GM21737 (cell line): ENCODE measurements around the gene BCL2L2.
A peak's percentile ranks its signal among the peaks of the same experiment; 100 is the strongest.

ENCODE experiments used
- ATAC-seq: cut with Tn5 transposase; IDR thresholded peaks from one replicate; pipeline ENCODE4 v1.9.1; 2021; ENCODE audit warnings: mild to moderate bottlenecking, moderate library complexity; ENCODE audit not compliant: unreplicated experiment

The BCL2L2 gene

DNA sequence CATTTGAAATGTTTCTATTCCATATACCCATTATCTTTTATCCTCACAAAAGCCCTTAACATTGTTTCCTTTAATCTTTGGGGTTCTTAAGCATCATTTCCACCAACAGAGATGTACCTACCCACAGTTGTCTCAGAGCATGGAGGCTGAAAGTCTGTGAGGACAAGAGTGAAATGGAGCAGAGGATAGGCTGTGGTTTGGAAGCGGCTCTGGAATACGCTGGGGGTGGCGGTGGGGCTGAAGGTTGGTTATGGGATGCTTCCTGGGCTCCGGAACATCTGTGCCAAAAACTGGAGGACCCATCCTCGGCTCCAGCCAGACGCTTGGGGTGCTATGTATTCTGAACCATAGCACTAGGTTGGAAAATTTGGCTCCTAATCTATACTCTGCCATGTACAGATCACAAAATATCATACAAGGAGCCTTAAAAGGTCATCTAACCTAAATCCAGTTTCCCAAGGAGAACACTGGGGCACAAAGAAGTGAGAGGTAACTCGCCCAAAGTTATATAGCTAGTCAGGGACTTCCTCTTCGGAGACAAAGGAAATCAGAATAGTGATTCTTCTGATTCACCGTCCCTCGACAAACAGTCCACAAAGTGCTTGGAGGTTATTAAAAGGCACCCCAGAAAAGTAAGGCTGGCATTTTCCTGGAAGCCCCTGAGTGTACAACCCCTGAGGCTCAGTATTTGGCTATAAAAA, 6.5 kb upstream of the BCL2L2 start:
- no peak for ATAC-seq

DNA sequence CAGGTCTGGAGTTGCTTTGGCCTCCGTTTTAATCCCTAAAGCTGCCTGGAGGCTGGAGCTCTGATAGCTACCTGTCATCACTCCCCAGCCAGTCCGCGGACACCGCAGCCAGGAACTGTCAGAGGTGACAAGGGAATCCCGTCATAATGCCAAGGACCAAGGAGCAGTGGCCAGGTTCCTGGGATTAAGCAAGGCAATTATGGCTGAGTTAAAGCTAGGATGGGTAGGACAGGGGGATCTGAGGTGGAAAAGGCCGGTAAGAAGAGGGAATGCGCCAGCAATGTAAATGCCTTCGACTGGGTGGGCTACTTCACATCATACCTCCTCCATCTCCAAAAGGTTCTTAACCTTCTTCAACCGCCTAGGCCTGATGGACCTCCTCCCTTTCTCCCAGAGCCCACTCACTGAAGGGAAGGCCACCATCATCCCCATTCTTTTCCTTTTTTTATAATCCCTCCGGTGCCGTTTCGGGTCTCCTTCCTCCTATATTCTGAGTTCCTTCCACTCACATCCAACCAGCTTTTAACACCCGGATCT, 5.9 kb upstream of the BCL2L2 start:
- no peak for ATAC-seq

DNA sequence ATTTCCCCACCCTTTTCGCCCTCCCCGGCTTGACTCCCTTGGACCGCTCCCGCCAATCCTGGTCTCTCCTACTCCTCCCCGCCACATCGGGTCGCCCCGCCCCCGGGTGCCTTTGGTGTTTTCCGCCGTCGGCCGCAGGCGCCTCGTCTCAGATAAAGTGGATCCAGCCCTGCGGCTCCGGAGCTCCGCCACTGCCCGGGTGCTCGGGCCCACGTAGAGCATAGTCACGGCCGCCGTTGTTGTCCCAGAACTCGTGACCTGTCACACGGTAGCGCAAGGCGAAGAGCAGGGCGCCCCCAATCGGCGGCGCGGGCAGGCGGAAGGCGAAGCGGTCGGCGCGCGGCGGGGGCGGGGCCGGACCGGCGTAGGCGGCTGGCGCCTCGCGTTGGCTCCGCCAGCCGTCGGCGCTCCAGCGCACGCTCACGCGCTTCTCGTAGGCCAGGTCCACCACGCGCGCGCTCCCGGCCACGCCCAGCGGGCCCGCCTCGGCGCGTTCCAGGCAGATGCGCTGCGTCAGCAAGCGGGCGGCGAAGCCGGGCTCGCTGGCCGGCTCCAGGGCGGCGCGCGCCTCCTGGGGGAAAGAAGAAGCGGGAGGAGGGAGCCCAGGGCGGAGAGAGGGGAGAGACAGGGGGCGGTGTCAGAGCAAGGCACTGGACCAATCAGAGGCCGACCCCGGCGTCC, 5.2 kb upstream of the BCL2L2 start:
- ATAC-seq = peak; percentile 73

DNA sequence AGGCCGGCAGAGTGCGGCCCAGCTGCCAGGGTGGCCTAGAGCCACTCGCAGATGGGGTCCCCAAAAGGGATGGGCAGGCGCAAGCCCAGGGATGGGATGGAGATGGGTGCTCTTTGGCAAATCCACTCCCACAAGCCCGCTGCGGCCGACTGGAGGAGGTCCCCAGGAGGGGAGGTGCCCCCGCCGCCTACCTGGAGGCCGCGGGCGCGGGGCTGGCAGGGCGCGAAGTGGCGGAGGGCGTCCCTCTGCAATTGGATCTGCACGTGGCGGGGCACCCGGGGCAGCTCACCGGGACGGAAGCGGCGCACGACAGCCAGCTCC, 4.7 kb upstream of the BCL2L2 start:
- ATAC-seq = peak; percentile 4

DNA sequence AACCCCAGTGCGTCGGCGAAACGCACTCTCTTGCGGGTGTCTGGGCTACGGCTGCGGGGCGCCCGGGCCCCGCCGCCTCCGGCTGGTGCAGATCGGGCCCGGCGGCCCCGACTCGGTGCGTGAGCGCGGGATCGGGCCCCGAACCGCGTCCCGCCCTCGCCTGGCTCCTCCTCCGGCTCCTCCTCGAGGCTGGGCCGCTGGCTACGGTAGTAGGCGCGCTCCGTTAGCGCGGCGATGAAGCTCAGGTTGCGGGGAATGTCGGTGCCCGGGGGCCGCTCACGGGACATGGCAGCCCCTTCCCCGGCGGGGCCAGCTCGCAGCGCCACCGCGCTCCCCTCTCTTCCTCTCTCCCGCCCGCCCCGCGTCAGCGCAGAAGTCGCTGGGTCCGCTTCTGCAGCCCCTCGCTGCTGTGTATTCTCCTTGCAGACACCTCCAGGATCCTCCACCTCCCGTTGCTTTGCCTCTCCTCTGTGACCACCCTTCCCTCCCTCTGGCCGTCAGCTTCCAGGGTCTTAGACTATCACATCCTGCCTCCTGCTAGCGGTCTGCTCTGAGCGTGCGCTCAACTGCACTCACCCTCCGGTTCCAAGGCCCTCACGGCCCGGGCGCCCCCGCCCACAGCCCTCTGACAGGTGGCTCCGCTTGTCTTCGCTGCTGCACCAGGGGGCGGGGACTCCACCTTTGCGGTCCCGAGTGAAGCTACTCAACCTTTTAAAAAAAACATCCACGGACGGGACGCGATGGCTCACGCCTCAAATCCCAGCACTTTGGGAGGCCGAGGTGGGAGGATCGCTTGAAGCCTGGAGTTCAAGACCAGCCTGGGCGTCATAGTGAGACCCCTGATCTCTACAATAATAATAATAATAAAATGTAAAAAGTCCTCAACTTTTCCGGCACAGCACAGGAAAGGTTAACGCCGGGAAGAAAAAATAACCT, 4.1 kb upstream of the BCL2L2 start, which contains the start of gene PPP1R3E:
Gene PPP1R3E (minus strand): TSS at position 570 of the 936 bp plus-strand sequence. CDS start 283 bp downstream, at position 287.
- ATAC-seq = peak; percentile 37

DNA sequence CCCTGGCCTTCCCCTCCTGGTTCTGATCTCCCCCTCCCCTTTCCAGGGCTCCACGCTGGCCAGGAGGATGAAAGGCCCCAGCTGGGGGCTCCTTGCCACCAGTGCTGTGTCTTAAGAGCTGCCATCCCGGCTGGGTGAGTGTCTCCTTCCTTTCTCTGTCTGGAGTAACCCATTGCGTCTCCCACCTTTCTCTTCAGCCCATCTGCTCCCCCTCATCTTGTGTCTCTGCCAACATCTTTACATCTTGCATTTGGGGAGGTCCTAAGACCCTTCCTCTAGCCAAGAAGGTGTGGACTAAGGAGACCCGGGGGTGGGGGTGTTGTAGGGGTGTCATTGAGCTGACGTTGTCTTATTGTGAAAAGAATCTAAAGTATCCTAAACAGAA, 505 bp downstream of the BCL2L2 start:
- no peak for ATAC-seq

DNA sequence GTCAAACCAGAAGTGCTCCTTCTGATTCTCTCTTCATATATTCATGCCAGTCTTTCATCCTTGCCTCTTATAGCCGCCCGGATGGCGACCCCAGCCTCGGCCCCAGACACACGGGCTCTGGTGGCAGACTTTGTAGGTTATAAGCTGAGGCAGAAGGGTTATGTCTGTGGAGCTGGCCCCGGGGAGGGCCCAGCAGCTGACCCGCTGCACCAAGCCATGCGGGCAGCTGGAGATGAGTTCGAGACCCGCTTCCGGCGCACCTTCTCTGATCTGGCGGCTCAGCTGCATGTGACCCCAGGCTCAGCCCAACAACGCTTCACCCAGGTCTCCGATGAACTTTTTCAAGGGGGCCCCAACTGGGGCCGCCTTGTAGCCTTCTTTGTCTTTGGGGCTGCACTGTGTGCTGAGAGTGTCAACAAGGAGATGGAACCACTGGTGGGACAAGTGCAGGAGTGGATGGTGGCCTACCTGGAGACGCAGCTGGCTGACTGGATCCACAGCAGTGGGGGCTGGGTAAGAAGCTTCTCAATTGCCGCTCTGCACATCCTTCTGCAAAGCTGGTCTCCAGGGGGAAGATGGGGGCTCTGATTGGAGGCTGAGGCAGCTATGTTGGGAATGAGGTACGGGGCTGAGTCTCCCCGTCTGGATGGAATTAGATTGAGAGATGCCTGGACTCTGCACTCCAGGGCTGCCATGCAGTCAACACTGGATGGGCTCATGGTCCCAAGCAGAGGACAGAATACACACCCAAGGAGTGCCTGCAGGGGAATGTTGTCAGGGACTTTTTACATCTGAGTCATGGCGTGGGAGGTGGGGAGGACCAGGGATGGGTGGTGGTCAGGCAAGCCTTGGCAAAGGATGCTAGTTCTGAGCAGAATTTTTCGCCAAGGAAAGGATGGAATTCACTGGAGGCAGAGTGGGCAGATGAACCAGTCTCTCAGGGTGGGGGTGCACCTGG, 1.3 kb downstream of the BCL2L2 start:
- no peak for ATAC-seq

DNA sequence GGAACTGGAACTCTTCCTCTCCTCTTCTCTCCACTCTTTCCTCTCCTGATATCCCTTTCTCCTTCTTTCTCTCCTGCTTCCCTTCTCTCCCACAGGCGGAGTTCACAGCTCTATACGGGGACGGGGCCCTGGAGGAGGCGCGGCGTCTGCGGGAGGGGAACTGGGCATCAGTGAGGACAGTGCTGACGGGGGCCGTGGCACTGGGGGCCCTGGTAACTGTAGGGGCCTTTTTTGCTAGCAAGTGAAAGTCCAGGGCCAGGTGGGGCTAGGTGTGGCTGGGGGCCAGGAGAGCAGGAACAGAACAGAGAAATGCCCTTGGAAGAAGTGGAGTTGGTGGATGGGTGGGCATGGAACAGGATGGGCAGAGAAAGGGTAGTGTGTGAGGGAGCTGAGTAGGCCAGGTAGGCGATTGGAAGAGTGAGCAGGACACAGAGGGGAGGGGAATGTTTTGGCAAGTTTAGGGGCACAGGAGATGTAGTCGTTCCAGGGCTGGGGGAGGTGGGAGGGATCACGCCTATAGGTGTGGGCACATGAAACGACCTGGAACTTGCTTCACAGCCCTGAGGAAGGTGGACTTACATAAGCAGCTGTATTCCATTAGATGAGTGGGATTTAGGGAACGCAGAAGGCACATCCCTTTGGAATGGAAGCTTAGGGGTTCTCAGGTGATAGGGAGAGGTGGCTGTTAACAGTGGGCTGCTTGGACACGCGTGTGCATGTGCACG, 2.2 kb downstream of the BCL2L2 start:
- ATAC-seq = no peak

DNA sequence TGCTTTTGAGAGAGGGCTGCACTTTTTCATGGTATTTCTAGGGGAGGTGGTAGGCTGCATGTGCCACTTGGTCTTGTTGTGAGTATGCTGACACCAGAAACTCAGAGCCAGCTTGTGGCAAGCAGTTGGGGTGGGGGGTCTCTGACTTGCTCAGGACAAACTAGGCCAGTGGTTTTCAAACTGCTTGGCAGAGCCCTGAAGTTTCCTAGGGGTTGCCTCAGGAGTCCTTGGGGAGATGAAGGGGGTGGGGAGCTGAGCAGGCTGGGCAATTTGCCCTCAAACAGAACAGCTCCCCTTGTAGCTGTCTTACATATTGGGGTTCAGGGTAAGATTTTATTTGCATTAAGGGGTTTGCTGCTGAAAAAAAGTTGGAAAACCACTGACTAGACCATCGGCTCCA, 3.9 kb downstream of the BCL2L2 start:
- ATAC-seq = no peak

DNA sequence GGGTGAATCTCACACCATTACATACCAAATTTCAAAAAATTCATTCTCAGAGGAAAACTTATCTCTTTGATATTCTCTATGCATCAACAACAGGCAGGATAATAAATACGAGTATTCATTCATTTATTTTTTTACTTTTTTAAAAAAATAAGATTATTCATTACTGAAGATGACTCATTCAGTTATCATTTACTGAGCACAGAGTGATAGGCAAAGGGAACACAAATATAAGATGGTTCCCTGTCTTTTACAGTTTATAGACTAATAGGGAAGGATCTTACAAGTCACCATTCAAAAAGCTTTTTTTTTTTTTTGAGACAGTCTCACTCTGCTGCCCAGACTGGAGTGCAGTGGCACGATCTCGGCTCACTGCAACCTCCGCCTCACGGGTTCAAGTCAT, 9.7 kb downstream of the BCL2L2 start:
- no peak for ATAC-seq

DNA sequence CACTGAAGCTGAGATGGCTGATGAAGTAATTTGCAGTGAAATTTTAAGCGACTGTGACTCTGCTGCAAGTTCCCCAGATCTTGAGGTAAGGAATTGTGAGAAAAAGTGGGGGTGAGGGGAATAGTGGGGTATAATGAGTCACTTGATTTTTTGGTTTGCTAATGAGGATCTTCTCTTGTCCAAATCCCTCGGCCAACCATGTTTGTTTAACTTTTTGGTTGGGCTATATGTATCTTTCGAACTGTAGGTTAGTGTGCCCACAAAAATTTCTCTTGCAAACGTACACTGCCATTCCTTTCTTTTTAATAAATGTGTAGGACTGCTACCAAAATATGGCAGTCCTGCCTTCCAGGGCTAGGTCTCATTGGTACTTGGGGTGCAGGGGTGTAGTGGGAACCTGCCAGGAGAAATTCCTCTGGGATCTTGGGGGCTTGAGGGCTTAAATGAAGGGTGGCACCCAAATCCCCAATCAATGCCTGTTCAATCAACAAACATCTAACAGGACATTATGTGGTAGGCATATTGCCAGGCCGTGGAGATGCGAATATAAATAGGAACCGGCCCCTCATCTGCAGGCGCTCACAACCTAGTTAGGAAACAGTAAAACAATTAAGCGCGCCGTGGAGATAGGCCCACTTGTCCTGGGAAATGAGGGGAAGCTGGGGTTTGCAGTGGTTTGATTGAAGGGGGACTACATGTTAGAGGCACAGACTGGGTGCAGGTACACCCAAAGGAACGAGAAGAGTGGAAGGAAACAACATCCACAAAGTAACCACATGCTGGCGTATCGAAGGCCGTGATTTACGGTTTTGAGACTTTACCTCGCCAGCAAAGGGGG, 13.3 kb downstream of the BCL2L2 start:
- ATAC-seq = no peak

DNA sequence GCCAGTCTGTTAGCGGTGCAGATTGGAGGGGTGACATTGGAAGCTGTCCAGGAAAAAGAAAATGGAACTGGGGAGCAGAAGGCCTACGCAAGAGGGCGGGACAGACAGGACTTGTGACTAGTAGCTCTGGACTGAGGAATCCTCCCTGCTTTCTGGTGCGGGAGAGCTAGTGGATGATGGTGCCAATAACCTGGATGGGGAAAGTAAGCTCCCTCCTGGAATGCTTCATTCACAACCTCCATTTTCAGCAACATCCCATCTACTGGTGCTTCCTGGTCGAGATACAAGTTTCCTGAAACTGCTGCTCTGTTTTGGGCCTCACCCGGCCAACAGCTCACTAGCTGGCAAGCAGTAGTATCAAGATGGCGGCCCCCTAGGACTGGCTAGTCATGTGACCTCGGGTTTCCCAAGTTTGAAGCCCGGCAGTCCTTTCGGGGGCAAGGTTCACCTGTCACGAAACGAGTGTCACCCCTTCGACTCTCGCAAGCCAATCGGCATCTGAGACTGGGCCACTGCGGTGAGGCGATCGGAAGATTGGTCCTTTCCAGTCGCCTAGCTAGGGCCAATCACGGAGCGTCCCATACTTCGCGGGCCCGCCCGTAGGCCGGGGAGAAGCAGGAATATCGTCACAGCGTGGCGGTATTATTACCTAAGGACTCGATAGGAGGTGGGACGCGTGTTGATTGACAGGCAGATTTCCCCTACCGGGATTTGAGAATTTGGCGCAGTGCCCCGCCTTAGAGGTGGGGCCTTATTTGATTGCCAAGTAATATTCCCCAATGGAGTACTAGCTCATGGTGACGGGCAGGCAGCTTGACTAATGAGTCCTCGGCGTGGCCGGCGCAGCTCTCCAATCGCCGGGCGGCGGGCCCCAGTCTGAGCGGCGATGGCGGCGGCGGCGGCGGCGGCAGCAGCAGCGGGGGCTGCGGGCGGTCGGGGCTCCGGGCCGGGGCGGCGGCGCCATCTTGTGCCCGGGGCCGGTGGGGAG, 14.2 kb downstream of the BCL2L2 start, which contains the start of gene PABPN1:
Gene PABPN1 (plus strand): TSS at position 874 of the 988 bp plus-strand sequence. CDS start 13 bp downstream, at position 887.
- ATAC-seq = peak; percentile 87

DNA sequence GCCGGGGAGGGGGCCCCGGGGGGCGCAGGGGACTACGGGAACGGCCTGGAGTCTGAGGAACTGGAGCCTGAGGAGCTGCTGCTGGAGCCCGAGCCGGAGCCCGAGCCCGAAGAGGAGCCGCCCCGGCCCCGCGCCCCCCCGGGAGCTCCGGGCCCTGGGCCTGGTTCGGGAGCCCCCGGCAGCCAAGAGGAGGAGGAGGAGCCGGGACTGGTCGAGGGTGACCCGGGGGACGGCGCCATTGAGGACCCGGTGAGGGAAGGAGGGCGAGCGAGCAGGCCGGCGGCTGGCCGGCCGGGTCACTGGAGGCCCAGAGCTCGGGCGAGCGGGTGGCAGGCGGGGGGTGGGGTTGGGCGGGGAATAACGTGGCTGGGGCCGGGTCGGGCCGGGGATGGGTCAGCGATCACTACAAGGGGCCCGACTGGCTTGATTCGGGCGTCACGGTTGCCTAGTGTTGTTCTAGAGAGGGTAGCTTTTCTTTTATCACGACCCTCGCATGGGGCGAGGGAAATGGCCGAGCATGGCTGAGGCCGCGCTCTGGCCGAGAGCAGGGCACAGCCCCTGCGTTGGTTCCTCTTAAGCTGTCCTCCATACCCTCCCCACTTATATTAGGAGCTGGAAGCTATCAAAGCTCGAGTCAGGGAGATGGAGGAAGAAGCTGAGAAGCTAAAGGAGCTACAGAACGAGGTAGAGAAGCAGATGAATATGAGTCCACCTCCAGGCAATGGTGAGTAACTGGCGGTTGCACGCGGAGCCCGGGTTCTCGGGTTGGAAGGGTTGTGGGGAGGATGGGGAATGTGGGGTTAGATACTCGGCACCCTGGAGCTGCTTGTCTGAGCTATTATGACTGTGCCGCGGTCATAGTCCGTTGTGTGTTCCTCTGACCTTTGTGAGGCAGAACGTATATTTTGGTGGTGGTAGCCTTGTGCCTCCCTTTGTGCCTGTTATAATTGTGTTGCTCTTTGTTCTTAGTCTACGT, 15.2 kb downstream of the BCL2L2 start:
- ATAC-seq = peak; percentile 10

DNA sequence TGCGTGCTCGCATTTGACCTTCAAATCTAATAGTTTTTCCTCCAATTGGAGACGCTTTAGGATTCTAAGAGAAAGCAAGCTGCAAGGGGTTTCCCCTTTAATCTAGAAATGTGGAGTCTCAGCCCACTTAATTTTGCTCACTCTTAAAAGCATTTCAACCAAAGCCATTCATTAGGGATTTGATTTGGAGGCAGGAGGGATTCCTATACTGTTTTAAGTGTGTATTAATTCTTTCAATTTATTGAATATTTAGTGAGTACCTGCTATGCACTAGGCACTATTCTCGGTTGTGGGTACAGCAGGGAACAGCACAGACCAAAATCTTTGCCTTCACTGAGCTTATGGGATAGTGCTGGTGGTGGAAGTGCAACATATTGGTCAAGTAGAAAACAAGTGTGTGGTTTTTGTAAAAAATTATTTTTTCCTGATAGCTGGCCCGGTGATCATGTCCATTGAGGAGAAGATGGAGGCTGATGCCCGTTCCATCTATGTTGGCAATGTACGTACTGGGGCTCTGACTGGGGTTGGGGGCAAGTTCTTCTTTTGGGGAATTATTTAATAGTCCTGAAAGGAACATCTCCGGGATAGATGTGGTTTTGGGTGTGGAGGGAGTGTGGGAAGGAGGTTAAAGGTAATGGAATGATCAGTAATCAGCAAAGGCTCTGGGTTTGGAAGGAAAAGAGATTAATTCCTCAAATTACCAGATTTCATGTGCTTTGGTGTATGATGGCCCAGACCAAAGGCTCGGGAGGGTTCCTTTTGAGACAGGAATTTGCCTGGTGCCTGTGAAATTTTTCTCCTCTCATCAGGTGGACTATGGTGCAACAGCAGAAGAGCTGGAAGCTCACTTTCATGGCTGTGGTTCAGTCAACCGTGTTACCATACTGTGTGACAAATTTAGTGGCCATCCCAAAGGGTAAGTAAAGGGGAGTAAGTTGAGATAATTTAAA, 16.2 kb downstream of the BCL2L2 start:
- no peak for ATAC-seq

DNA sequence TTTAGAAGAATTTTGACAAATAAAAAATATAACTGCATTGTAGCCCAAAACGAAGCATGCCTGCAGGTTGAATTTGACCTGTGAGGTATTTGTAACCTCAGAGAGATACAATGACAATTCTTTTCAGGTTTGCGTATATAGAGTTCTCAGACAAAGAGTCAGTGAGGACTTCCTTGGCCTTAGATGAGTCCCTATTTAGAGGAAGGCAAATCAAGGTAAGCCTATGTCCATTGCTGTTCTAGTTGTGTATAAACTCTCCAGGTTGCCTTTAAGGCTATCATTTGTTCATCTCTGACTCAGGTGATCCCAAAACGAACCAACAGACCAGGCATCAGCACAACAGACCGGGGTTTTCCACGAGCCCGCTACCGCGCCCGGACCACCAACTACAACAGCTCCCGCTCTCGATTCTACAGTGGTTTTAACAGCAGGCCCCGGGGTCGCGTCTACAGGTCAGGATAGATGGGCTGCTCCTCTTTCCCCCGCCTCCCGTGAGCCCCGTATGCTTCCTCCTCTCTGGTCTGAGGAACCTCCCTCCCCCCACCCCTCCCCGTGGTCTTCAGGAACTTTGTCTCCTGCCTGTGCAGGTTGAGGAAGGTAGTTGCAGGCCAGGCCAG, 17.3 kb downstream of the BCL2L2 start:
- ATAC-seq = no peak
